ENCODE results near the gene DNAJC5. TPM values are rescaled to one million over a fixed set of nuclear protein-coding genes. Genes with fewer than 3 reads are reported as not detected.
A peak's percentile ranks its signal among the peaks of the same experiment; 100 is the strongest.

Gene DNAJC5
- total and polyA plus RNA-seq, 9 of the 15 experiments (the other 6 are each of a cell fraction or from before 2014, with no cell fraction given), result 0.95 to 42.8 (median 23.4) TPM

- in situ Hi-C loops (cut with MboI), result no loop called here
- POLR2A ChIA-PET, result interaction anchor here (0.6 to 1.4 kb wide), 3 partner anchors 22 to 455 kb away, joined by 3 read pairs; no protein-coding TSS in a partner anchor
- CTCF ChIA-PET (ENCODE audit: low intra/inter-chr PET ratio), result interaction anchor here (0.7 kb wide), 1 partner anchor 25 kb away, joined by 4 read pairs; no protein-coding TSS in a partner anchor
- peak within 1 kb of the TSS; percentile 100 for H3K4me3 ChIP-seq
- H3K4me2 ChIP-seq (ENCODE audit: insufficient read depth, low read length), result peak within 1 kb of the TSS; percentile 99
- H3K79me2 ChIP-seq (ENCODE audit: control insufficient read depth, insufficient read depth, low read length), result peaks cover 33% of the 10 kb centered on the region
- peak within 1 kb of the TSS; percentile 83 for H3K27ac ChIP-seq (ENCODE audit: extremely low read depth, low read depth, low read length)
- H3K36me3 ChIP-seq (ENCODE audit: control insufficient read depth, insufficient read depth, low read length), result peaks cover 31% of the 10 kb centered on the region; the same call in 2 of the 3 replicates
- peak; percentile 20 for ATAC-seq
- DNase-seq (ENCODE audit: extremely low read depth in 1 of 4, low spot score in 3 of 4), result peak; percentile 63 to 77 (median 67)
- H3K27me3 ChIP-seq (ENCODE audit: control insufficient read depth in 2 of 2, insufficient read depth in 2 of 2, low read length in 2 of 2), result no peaks in the 10 kb centered on the region
- no peaks in the 10 kb centered on the region for H4K20me1 ChIP-seq (replicated peaks; ENCODE audit: control insufficient read depth, insufficient read depth, low read length)
- no TSS peak for BruUV-seq (replicated peaks)
- peaks cover 24 to 56% of the 10 kb centered on the region in 2 experiments for H3K4me1 ChIP-seq (replicated peaks in 1 of 2; ENCODE audit: control insufficient read depth in 2 of 2, insufficient read depth in 2 of 2, low read length in 2 of 2)
- no peaks in the 10 kb centered on the region for H3K9me3 ChIP-seq (replicated peaks; ENCODE audit: control insufficient read depth, insufficient read depth, low read depth, low read length)
- FAIRE-seq, result no peak
- intact Hi-C loops (cut with micrococcal nuclease), result loop anchor here (5.0 to 10.0 kb wide), 3 partner anchors 73 to 195 kb away; partner anchors contain the start of genes ABHD16B and TPD52L2
- peaks cover 3% of the 10 kb centered on the region for H3K9me1 ChIP-seq (ENCODE audit: control insufficient read depth, insufficient read depth, low read length)
- 28% methylated on average over 25 of the region's 52 CpGs for WGBS (ENCODE audit: insufficient coverage, low coverage, missing lambda C conversion rate)
- peak within 1 kb of the TSS; percentile 86 to 92 for H3K9ac ChIP-seq (ENCODE audit: insufficient read depth in 1 of 2, low read depth in 2 of 2, low read length in 2 of 2)
- peak within 1 kb of the TSS; percentile 83 for H2AFZ ChIP-seq (ENCODE audit: low read depth, low read length)
- TF ChIP-seq ZBTB7A (IDR thresholded peaks at IDR 0.05; ENCODE audit: borderline replicate concordance, control insufficient read depth, low read depth, low read length) (peak; percentile 82), SP2 (IDR thresholded peaks at IDR 0.05; ENCODE audit: extremely low read depth, low read depth, low read length, poor library complexity, severe bottlenecking) (no peak), DACH1 (IDR thresholded peaks at IDR 0.05; ENCODE audit: partially characterized antibody) (no peak), PHTF2 (CRISPR knock-in tag; IDR thresholded peaks at IDR 0.05) (no peak), HMBOX1 (IDR thresholded peaks at IDR 0.05) (no peak), ZNF717 (CRISPR knock-in tag; IDR thresholded peaks at IDR 0.05) (no peak), RBBP5 (IDR thresholded peaks at IDR 0.05; ENCODE audit: borderline replicate concordance, insufficient read depth, low read length, poor library complexity, severe bottlenecking) (peak; percentile 53), PCBP2 (IDR thresholded peaks at IDR 0.05; ENCODE audit: low read depth, low read length, poor library complexity, severe bottlenecking) (no peak), CEBPB (tag; IDR thresholded peaks at IDR 0.05) (no peak), SETDB1 (IDR thresholded peaks at IDR 0.05; ENCODE audit: low read length) (no peak), E2F6 (IDR thresholded peaks at IDR 0.05; ENCODE audit: borderline replicate concordance in 1 of 2, extremely low read depth in 1 of 2, insufficient read depth in 1 of 2, insufficient read length in 1 of 2, low read depth in 1 of 2, low read length in 1 of 2, poor library complexity in 1 of 2, severe bottlenecking in 1 of 2) (peak in 1 of 2 experiments; percentile 37), KDM5B (IDR thresholded peaks at IDR 0.05; ENCODE audit: insufficient replicate concordance, low read depth, low read length) (peak; percentile 66), DPF2 (IDR thresholded peaks at IDR 0.05) (no peak), ZNF23 (CRISPR knock-in tag; IDR thresholded peaks at IDR 0.05) (no peak), NONO (IDR thresholded peaks at IDR 0.05; ENCODE audit: low read depth in 2 of 2, low read length in 1 of 2) (no peak), FOSL1 (tag; conservative IDR thresholded peaks at IDR 0.05) (no peak), SAFB (IDR thresholded peaks at IDR 0.05; ENCODE audit: borderline replicate concordance, low read depth, low read length) (peak; percentile 64)
Measured at GRCh38 chr20:63979557-63980316, 84.8 kb downstream of the DNAJC5 start, which contains the start of gene SAMD10. SAMD10 (minus strand) TSS chr20:63979642; CDS start chr20:63979467, 175 bp downstream.
